Activated B cell treated with CpG ODN at 0.5 μM for 24 hours (primary cell): Measurements from ENCODE around the gene RERE. TPM values are rescaled to one million over a fixed set of nuclear protein-coding genes. Genes with fewer than 3 reads are reported as not detected.

Experiments
- ATAC-seq: fragments of 200-7000 bp; cut with Tn5 transposase; one replicate; pipeline ENCODE4 v1.10.0; 2021; ENCODE audit warnings: low read depth, mild to moderate bottlenecking, moderate library complexity
- CTCF ChIA-PET: fragments of 350-600 bp; sonication (Branson Sonifier 250); formaldehyde crosslinking; loops from one replicate; lab custom pipeline; 2021; ENCODE audit warnings: antibody characterized with exemption; lab: Charles Lee
- POLR2A ChIA-PET: fragments of 350-600 bp; sonication (Branson Sonifier 250); formaldehyde crosslinking; loops from one replicate; lab custom pipeline; 2021; ENCODE audit warnings: antibody characterized with exemption; lab: Charles Lee
- DNase-seq: peaks from one replicate; pipeline ENCODE4 v3.0.0; 2022
- H3K27ac Mint-ChIP-seq: one replicate; pipeline ENCODE4 v1.8.0; 2020; ENCODE audit warnings: mixed read lengths
- H3K27me3 Mint-ChIP-seq: one replicate; pipeline ENCODE4 v1.8.0; 2021; ENCODE audit warnings: mixed read lengths
- H3K36me3 Mint-ChIP-seq: one replicate; pipeline ENCODE4 v1.8.0; 2021; ENCODE audit warnings: low read depth, mixed read lengths
- H3K4me1 Mint-ChIP-seq: one replicate; pipeline ENCODE4 v1.8.0; 2021; ENCODE audit warnings: mixed read lengths
- H3K4me3 Mint-ChIP-seq: one replicate; pipeline ENCODE4 v1.8.0; 2020; ENCODE audit warnings: mild to moderate bottlenecking, mixed read lengths
- H3K9me3 Mint-ChIP-seq: one replicate; pipeline ENCODE4 v1.8.0; 2020; ENCODE audit warnings: mixed read lengths
- CTCF ChIP-seq: fragments of 200-600 bp; IDR thresholded peaks from one replicate; pipeline ENCODE4 v1.8.0; 2022; ENCODE audit warnings: antibody characterized with exemption, mild to moderate bottlenecking
- intact Hi-C: fragments of 100-400 bp; cut with micrococcal nuclease; formaldehyde crosslinking; loops from one replicate; pipeline ENCODE4 v1.15.1; 2024
- total RNA-seq: library from RNA; stranded (reverse); gene quantifications from 2 replicates; pipeline ENCODE4 v1.2.3, GENCODE V29; 2022

Gene RERE
- total RNA-seq, 1 donor from 2014 or later, result 98.8 TPM

- CTCF ChIA-PET, result interaction anchor here (1.1 kb wide), 1 partner anchor 15 kb away, joined by 5 read pairs; no protein-coding TSS in a partner anchor
- POLR2A ChIA-PET, result no interaction called here
- intact Hi-C loops, result loop anchor here (2.0 kb wide), 1 partner anchor 30 kb away; no protein-coding TSS in a partner anchor
Measured at GRCh38 chr1:8438489-8438888, 379.0 kb downstream of the RERE start.

GRCh38 chr1:8437347-8437746 is 380.1 kb downstream of the RERE start:
- intact Hi-C loops, result no loop called here
- POLR2A ChIA-PET, result interaction anchor here (1.0 kb wide), 1 partner anchor 10 kb away, joined by 3 read pairs; no protein-coding TSS in a partner anchor
- DNase-seq, result no peak

More at GRCh38 chr1:8438489-8438888, 379.0 kb downstream of the RERE start:
- ATAC-seq, result no peak
- H3K9me3 Mint-ChIP-seq, result peaks cover 3% of the 10 kb centered on the region
- H3K36me3 Mint-ChIP-seq, result peaks cover 9% of the 10 kb centered on the region
- no peak for TF ChIP-seq CTCF
- peak overlapping the region; percentile 90 for H3K27ac Mint-ChIP-seq
- H3K4me1 Mint-ChIP-seq, result peaks cover 57% of the 10 kb centered on the region
- no peak overlapping the region for H3K4me3 Mint-ChIP-seq
- no peaks in the 10 kb centered on the region for H3K27me3 Mint-ChIP-seq
- no peak for DNase-seq

GRCh38 chr1:8435569-8436071 is 381.8 kb downstream of the RERE start:
- POLR2A ChIA-PET, result interaction anchor here (1.3 kb wide), 1 partner anchor 8 kb away, joined by 5 read pairs; no protein-coding TSS in a partner anchor
- peak overlapping the region; percentile 54 for H3K27ac Mint-ChIP-seq

More at GRCh38 chr1:8437347-8437746, 380.1 kb downstream of the RERE start:
- ATAC-seq, result no peak
- peaks cover 4% of the 10 kb centered on the region for H3K36me3 Mint-ChIP-seq
- peaks cover 62% of the 10 kb centered on the region for H3K4me1 Mint-ChIP-seq
- no peaks in the 10 kb centered on the region for H3K9me3 Mint-ChIP-seq
- no peak overlapping the region for H3K4me3 Mint-ChIP-seq
- H3K27me3 Mint-ChIP-seq, result no peaks in the 10 kb centered on the region
- H3K27ac Mint-ChIP-seq, result no peak overlapping the region
- CTCF ChIA-PET, result no interaction called here
- no peak for TF ChIP-seq CTCF

GRCh38 chr1:8434101-8434500 is 383.3 kb downstream of the RERE start:
- POLR2A ChIA-PET, result interaction anchor here (0.8 to 1.7 kb wide), 3 partner anchors 10 to 76 kb away, joined by 3 to 4 read pairs (median 3); no protein-coding TSS in a partner anchor
- intact Hi-C loops, result no loop called here
- Mint-ChIP-seq H3K9me3 (no peaks in the 10 kb centered on the region), H3K4me1 (peaks cover 82% of the 10 kb centered on the region), H3K27me3 (no peaks in the 10 kb centered on the region), H3K4me3 (no peak overlapping the region), H3K36me3 (peaks cover 3% of the 10 kb centered on the region), H3K27ac (no peak overlapping the region)
- DNase-seq (no peak), ATAC-seq (no peak)
- no peak for TF ChIP-seq CTCF
- CTCF ChIA-PET, result interaction anchor here (0.6 kb wide), 1 partner anchor 442 kb away, joined by 3 read pairs; no protein-coding TSS in a partner anchor

More at GRCh38 chr1:8435569-8436071, 381.8 kb downstream of the RERE start:
- TF ChIP-seq CTCF, result no peak
- Mint-ChIP-seq H3K27me3 (no peaks in the 10 kb centered on the region), H3K9me3 (no peaks in the 10 kb centered on the region), H3K4me3 (no peak overlapping the region), H3K36me3 (peaks cover 3% of the 10 kb centered on the region), H3K4me1 (peaks cover 79% of the 10 kb centered on the region)
- peak; percentile 32 for ATAC-seq
- CTCF ChIA-PET, result interaction anchor here (1.0 kb wide), 1 partner anchor 27 kb away, joined by 3 read pairs; no protein-coding TSS in a partner anchor
- intact Hi-C loops, result no loop called here
- no peak for DNase-seq

GRCh38 chr1:8431784-8432183 is 385.7 kb downstream of the RERE start:
- Mint-ChIP-seq H3K27ac (peak overlapping the region; percentile 55), H3K4me3 (no peak overlapping the region)
- no peak for ATAC-seq

More at GRCh38 chr1:8431784-8432183, 385.7 kb downstream of the RERE start:
- Mint-ChIP-seq H3K9me3 (no peaks in the 10 kb centered on the region), H3K4me1 (peaks cover 88% of the 10 kb centered on the region), H3K36me3 (peaks cover 3% of the 10 kb centered on the region), H3K27me3 (no peaks in the 10 kb centered on the region)
- ChIA-PET POLR2A (interaction anchor here (1.1 to 1.6 kb wide), 5 partner anchors 9 to 94 kb away, joined by 3 to 7 read pairs (median 4); no protein-coding TSS in a partner anchor), CTCF (interaction anchor here (0.9 to 2.2 kb wide), 9 partner anchors 9 to 239 kb away, joined by 3 to 25 read pairs (median 3); no protein-coding TSS in a partner anchor)
- intact Hi-C loops, result no loop called here
- no peak for TF ChIP-seq CTCF
- DNase-seq, result no peak
